Endothelial cell of umbilical vein (primary cell): ENCODE measurements around the gene BMPER. TPM values are rescaled to one million over a fixed set of nuclear protein-coding genes. Genes with fewer than 3 reads are reported as not detected.

ENCODE experiments used
- BruUV-seq: library from RNA; stranded (reverse); fragments of 400-500 nt; replicated peaks from 2 replicates; lab custom pipeline; 2021; lab: Mats Ljungman, UMichigan
- CTCF ChIA-PET: fragments of 300-600, 350-600 bp; sonication (Branson Sonifier 250); formaldehyde crosslinking; loops from one replicate; lab custom pipeline; 2021; ENCODE audit warnings: antibody characterized with exemption, inconsistent platforms; lab: Charles Lee
- POLR2A ChIA-PET: fragments of 300-600, 350-600 bp; sonication (Branson Sonifier 250); formaldehyde crosslinking; loops from one replicate; lab custom pipeline; 2021; ENCODE audit warnings: antibody characterized with exemption, inconsistent platforms; lab: Charles Lee
- DNase-seq: peaks from one replicate; pipeline ENCODE4 v3.0.0-alpha.2; 2011; ENCODE audit warnings: low read depth, low spot score
- FAIRE-seq: peaks from 2 replicates; lab custom pipeline; 2011; peaks lifted over from hg19 to GRCh38; lab: Jason Lieb, UNC
- H2AFZ ChIP-seq: 2 replicates; pipeline ENCODE4 v1.6.0; 2012; ENCODE audit warnings: low read depth, low read length, control low read depth, inconsistent platforms
- H3K27ac ChIP-seq: 2 replicates; pipeline ENCODE4 v1.5.1; 2011; ENCODE audit warnings: low read depth, mild to moderate bottlenecking, control low read depth, low read length, moderate library complexity; ENCODE audit not compliant: insufficient read depth
- H3K27me3 ChIP-seq, 2 experiments: 2 replicates each; pipeline versions ENCODE4 v1.6.0 to v1.6.1; 2011; ENCODE audit warnings: low read length in 2 of 2, mixed read lengths in 1 of 2; ENCODE audit not compliant: control insufficient read depth in 2 of 2, insufficient read depth in 2 of 2
- H3K36me3 ChIP-seq, 2 experiments: 2 replicates in 1 of 2; 3 replicates in 1 of 2; pipeline ENCODE4 v1.5.1; 2011; ENCODE audit warnings: low read length in 2 of 2, mild to moderate bottlenecking in 1 of 2, moderate library complexity in 1 of 2; ENCODE audit not compliant: control insufficient read depth in 2 of 2, insufficient read depth in 2 of 2; ENCODE audit errors: extremely low read depth in 1 of 2
- H3K4me1 ChIP-seq: 3 replicates; pipeline ENCODE4 v1.5.1; 2011; ENCODE audit warnings: mild to moderate bottlenecking, low read length; ENCODE audit not compliant: control insufficient read depth, insufficient read depth; ENCODE audit errors: extremely low read depth
- H3K4me2 ChIP-seq: 2 replicates; pipeline ENCODE4 v1.6.1; 2011; ENCODE audit warnings: low read length, control low read depth, mixed read lengths; ENCODE audit not compliant: insufficient read depth
- H3K4me3 ChIP-seq, 3 experiments: fragments of 200-600 bp in 1 of 3; sonication (generic), shearing (Covaris generic) in 1 of 3; replicated peaks in 1 of 3; 2 replicates each; pipeline ENCODE4 v1.5.1; 2011 to 2016; ENCODE audit warnings: control low read depth in 3 of 3, low read length in 3 of 3, mild to moderate bottlenecking in 2 of 3, inconsistent platforms in 1 of 3, low read depth in 1 of 3, moderate library complexity in 1 of 3; ENCODE audit not compliant: insufficient read depth in 1 of 3
- H3K79me2 ChIP-seq: 2 replicates; pipeline ENCODE4 v1.6.0; 2012; ENCODE audit warnings: low read length, inconsistent platforms; ENCODE audit not compliant: control insufficient read depth, insufficient read depth
- H3K9ac ChIP-seq: replicated peaks from 2 replicates; pipeline ENCODE3; 2011; ENCODE audit warnings: low read length, control low read depth; ENCODE audit not compliant: insufficient read depth; ENCODE audit errors: extremely low read depth
- H3K9me1 ChIP-seq: replicated peaks from 3 replicates; pipeline ENCODE4 v1.6.0; 2011; ENCODE audit warnings: mild to moderate bottlenecking, low read length; ENCODE audit not compliant: control insufficient read depth, insufficient read depth; ENCODE audit errors: extremely low read depth
- H3K9me3 ChIP-seq: replicated peaks from 2 replicates; pipeline ENCODE4 v1.5.1; 2012; ENCODE audit warnings: low read length, inconsistent platforms; ENCODE audit not compliant: control insufficient read depth, insufficient read depth
- H4K20me1 ChIP-seq: replicated peaks from 2 replicates; pipeline ENCODE3; 2011; ENCODE audit warnings: mild to moderate bottlenecking, low read length; ENCODE audit not compliant: control insufficient read depth, insufficient read depth; ENCODE audit errors: extremely low read depth
- EZH2 ChIP-seq: IDR thresholded peaks from 2 replicates; pipeline ENCODE4 v1.6.1; 2012; ENCODE audit warnings: borderline replicate concordance, low read depth, mild to moderate bottlenecking, moderate library complexity, low read length, inconsistent platforms; ENCODE audit not compliant: severe bottlenecking
- POLR2A ChIP-seq: IDR thresholded peaks from 2 replicates; pipeline ENCODE4 v1.6.1; 2012; ENCODE audit warnings: low read depth, mild to moderate bottlenecking, control low read depth, low read length
- POLR2AphosphoS5 ChIP-seq: IDR thresholded peaks from 2 replicates; pipeline ENCODE4 v1.6.1; 2012; ENCODE audit warnings: low read depth, mild to moderate bottlenecking, control low read depth, low read length, moderate library complexity; ENCODE audit not compliant: insufficient read depth
- dilution Hi-C: fragments of 300-500 bp; cut with MboI; formaldehyde crosslinking; loops from one replicate; pipeline ENCODE4 v1.15.0; 2019; ENCODE audit warnings: low sequenced_read_pairs; ENCODE audit not compliant: extremely low pct_ligation_motif_present
- intact Hi-C: fragments of 100-400 bp; cut with micrococcal nuclease; formaldehyde crosslinking; loops from one replicate; pipeline ENCODE4 v1.10.0; 2022
- polyA plus RNA-seq, 4 experiments: library from polyadenylated mRNA; depleted of rRNA in 3 of 4; stranded (reverse) in 3 of 4; unstranded in 1 of 4; fragments of >200 nt; gene quantifications; 2 replicates each; pipeline versions ENCODE4 v1.2.1 to v1.2.3, GENCODE V29; 2011 to 2012; ENCODE audit warnings: missing spikeins in 1 of 4
- total RNA-seq: library from RNA; stranded (reverse); gene quantifications from 2 replicates; pipeline ENCODE4 v1.2.3, GENCODE V29; 2021
- TF ChIP-seq, protein P1 (sequence below), 2 donors: IDR thresholded peaks; 1 replicate in 1 of 2; 2 replicates in 1 of 2; pipeline ENCODE4 v1.5.1; 2011; ENCODE audit warnings: low read length in 2 of 2, mild to moderate bottlenecking in 2 of 2, moderate library complexity in 2 of 2, control low read depth in 1 of 2, inconsistent platforms in 1 of 2, low read depth in 1 of 2; ENCODE audit not compliant: insufficient read depth in 1 of 2; ENCODE audit errors: extremely low read depth in 1 of 2

Gene BMPER
- total and polyA plus RNA-seq, 2 donors (not counting 3 experiments of a cell fraction or from before 2014, with no cell fraction given) = 0.10 to 0.13 TPM

DNA sequence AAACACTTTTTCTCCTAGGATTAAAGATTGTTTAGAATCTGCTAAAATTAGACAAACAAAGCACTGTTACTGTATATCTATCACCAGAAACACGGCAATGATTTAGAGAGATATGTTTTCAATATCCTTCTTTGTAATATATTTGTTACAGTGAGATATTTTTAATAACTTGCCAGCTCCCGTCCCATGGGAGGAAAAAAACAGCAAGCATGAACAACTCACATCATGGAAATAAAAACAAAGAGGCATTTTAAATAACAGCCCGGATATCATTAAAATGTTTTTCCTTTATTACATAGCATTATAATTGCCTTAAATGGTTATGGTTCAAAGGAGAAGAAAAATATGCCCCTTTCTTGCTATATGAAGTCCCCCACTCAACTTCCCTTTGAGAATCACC, 272.1 kb downstream of the BMPER start:
- Histone ChIP-seq H3K36me3 (no peaks in the 10 kb centered on the region), H3K27ac (no peak overlapping the region), H3K9me1 (no peaks in the 10 kb centered on the region), H2AFZ (no peak overlapping the region), H3K79me2 (no peaks in the 10 kb centered on the region), H3K4me3 (no peak overlapping the region), H3K4me1 (no peaks in the 10 kb centered on the region), H3K9ac (no peak overlapping the region), H3K27me3 (no peaks in the 10 kb centered on the region), H4K20me1 (no peaks in the 10 kb centered on the region), H3K4me2 (no peak overlapping the region), H3K9me3 (no peaks in the 10 kb centered on the region)
- intact Hi-C loops (no loop called here), dilution Hi-C loops (no loop called here)
- TF ChIP-seq POLR2A = no peak
- no peak for DNase-seq
- POLR2A ChIA-PET = no interaction called here
- CTCF ChIA-PET = no interaction called here
- BruUV-seq = no TSS peak
- FAIRE-seq = no peak

DNA sequence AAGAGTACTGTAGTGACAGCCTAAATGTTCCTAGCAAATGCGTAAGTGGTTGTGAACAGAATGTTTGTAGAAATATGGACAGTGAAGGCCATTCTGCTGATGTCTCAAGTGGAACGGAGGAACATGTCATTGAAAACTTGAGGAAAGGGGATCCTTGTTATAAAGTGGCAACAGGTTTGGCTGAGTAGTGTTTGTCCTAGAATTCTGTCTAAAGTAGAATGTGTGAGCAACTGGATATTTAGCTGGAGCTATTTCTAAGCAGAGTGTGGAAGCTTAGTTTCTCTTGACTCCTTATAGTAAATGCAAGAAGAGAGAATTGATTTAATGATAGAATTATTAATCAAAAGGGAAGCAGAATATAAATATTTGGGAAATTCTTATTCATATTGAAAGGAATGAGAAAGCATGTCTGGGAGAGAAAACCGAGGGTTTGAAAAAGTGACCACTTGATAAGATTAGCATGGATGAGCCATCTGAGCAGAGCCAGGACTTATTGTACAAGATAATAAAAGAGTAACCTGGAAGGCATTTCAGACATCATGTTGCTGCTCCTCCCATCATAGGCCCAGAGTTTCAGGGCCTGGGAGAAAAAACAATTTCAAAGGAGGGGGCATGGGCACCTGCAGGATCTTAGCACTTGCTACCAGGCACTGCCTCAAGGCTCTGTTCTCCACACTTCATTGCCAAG, 276.1 kb downstream of the BMPER start:
- FAIRE-seq = no peak

More for the DNA sequence above, 276.1 kb downstream of the BMPER start:
- no peak overlapping the region for H2AFZ ChIP-seq
- no peaks in the 10 kb centered on the region for H3K9me1 ChIP-seq
- dilution Hi-C loops (no loop called here), intact Hi-C loops (no loop called here)
- TF ChIP-seq EZH2 (no peak), POLR2AphosphoS5 (no peak)
- TF ChIP-seq, protein P1, sequence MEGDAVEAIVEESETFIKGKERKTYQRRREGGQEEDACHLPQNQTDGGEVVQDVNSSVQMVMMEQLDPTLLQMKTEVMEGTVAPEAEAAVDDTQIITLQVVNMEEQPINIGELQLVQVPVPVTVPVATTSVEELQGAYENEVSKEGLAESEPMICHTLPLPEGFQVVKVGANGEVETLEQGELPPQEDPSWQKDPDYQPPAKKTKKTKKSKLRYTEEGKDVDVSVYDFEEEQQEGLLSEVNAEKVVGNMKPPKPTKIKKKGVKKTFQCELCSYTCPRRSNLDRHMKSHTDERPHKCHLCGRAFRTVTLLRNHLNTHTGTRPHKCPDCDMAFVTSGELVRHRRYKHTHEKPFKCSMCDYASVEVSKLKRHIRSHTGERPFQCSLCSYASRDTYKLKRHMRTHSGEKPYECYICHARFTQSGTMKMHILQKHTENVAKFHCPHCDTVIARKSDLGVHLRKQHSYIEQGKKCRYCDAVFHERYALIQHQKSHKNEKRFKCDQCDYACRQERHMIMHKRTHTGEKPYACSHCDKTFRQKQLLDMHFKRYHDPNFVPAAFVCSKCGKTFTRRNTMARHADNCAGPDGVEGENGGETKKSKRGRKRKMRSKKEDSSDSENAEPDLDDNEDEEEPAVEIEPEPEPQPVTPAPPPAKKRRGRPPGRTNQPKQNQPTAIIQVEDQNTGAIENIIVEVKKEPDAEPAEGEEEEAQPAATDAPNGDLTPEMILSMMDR (IDR thresholded peaks at IDR 0.05; ENCODE audit: extremely low read depth in 1 of 2, insufficient read depth in 1 of 2, low read depth in 1 of 2, low read length in 2 of 2) = no peak
- no peak overlapping the region for H3K4me2 ChIP-seq
- H3K4me1 ChIP-seq = no peaks in the 10 kb centered on the region
- H3K4me3 ChIP-seq = no peak overlapping the region
- H3K36me3 ChIP-seq = no peaks in the 10 kb centered on the region
- no peak overlapping the region for H3K9ac ChIP-seq
- H4K20me1 ChIP-seq = no peaks in the 10 kb centered on the region
- DNase-seq = no peak
- no peaks in the 10 kb centered on the region for H3K9me3 ChIP-seq
- no peaks in the 10 kb centered on the region for H3K27me3 ChIP-seq
- no TSS peak for BruUV-seq
- no peak overlapping the region for H3K27ac ChIP-seq
- CTCF ChIA-PET = interaction anchor here (0.9 kb wide), 1 partner anchor 21 kb away, joined by 3 read pairs; no protein-coding TSS in a partner anchor
- H3K79me2 ChIP-seq = no peaks in the 10 kb centered on the region
- POLR2A ChIA-PET = no interaction called here
